Measurements from ENCODE around the gene PDE4B. TPM values are rescaled to one million over a fixed set of nuclear protein-coding genes. Genes with fewer than 3 reads are reported as not detected.

The PDE4B gene
- polyA plus RNA-seq, 4 donors = 1.1 to 5.2 (median 3.7) TPM

GRCh38 chr1:66239834-66240233 is 447.1 kb downstream of the PDE4B start:
- 81 to 90% (median 88%) methylated on average over 2 of the region's 2 CpGs for WGBS, 3 donors
- no peaks in the 10 kb centered on the region for H3K27me3 ChIP-seq (ENCODE audit: control insufficient read depth in 3 of 3, insufficient read depth in 3 of 3, low read length in 3 of 3)
- H3K4me3 ChIP-seq (ENCODE audit: low read depth in 1 of 3, low read length in 3 of 3) = no peak overlapping the region
- peaks cover 0 to 5% (median 2%) of the 10 kb centered on the region in 3 donors for H3K4me1 ChIP-seq (ENCODE audit: control insufficient read depth in 3 of 3, insufficient read depth in 2 of 3, low read depth in 1 of 3, low read length in 2 of 3)
- FAIRE-seq (no peak), DNase-seq (no peak)
- no peaks in the 10 kb centered on the region for H3K36me3 ChIP-seq (ENCODE audit: control insufficient read depth in 3 of 3, insufficient read depth in 2 of 3, low read depth in 1 of 3, low read length in 3 of 3)
- H3K27ac ChIP-seq (ENCODE audit: low read depth in 1 of 3, low read length in 2 of 3) = no peak overlapping the region
- no peaks in the 10 kb centered on the region for H3K9me3 ChIP-seq (ENCODE audit: control insufficient read depth in 2 of 2, insufficient read depth in 1 of 2, low read depth in 1 of 2, low read length in 1 of 2)

GRCh38 chr1:66240491-66241484 is 448.1 kb downstream of the PDE4B start:
- 77 to 87% (median 86%) methylated on average over 6 of the region's 6 CpGs for WGBS, 3 donors
- FAIRE-seq (no peak), DNase-seq (no peak)
- Histone ChIP-seq H3K36me3 (ENCODE audit: control insufficient read depth in 3 of 3, insufficient read depth in 2 of 3, low read depth in 1 of 3, low read length in 3 of 3) (no peaks in the 10 kb centered on the region), H3K27me3 (ENCODE audit: control insufficient read depth in 3 of 3, insufficient read depth in 3 of 3, low read length in 3 of 3) (no peaks in the 10 kb centered on the region), H3K9me3 (ENCODE audit: control insufficient read depth in 2 of 2, insufficient read depth in 1 of 2, low read depth in 1 of 2, low read length in 1 of 2) (no peaks in the 10 kb centered on the region), H3K27ac (ENCODE audit: low read depth in 1 of 3, low read length in 2 of 3) (no peak overlapping the region), H3K4me3 (ENCODE audit: low read depth in 1 of 3, low read length in 3 of 3) (no peak overlapping the region), H3K4me1 (ENCODE audit: control insufficient read depth in 3 of 3, insufficient read depth in 2 of 3, low read depth in 1 of 3, low read length in 2 of 3) (peaks cover 0 to 5% (median 2%) of the 10 kb centered on the region in 3 donors)

- H3K27ac ChIP-seq (ENCODE audit: low read depth in 1 of 3, low read length in 2 of 3) = no peak overlapping the region
- peak; percentile 82 to 85 for DNase-seq
- no peaks in the 10 kb centered on the region for H3K9me3 ChIP-seq (ENCODE audit: control insufficient read depth in 2 of 2, insufficient read depth in 1 of 2, low read depth in 1 of 2, low read length in 1 of 2)
- H3K27me3 ChIP-seq (ENCODE audit: control insufficient read depth in 3 of 3, insufficient read depth in 3 of 3, low read length in 3 of 3) = no peaks in the 10 kb centered on the region
- 36 to 41% (median 39%) methylated on average over 6 of the region's 6 CpGs for WGBS, 3 donors
- peaks cover 0 to 5% (median 2%) of the 10 kb centered on the region in 3 donors for H3K4me1 ChIP-seq (ENCODE audit: control insufficient read depth in 3 of 3, insufficient read depth in 2 of 3, low read depth in 1 of 3, low read length in 2 of 3)
- FAIRE-seq = no peak
- H3K36me3 ChIP-seq (ENCODE audit: control insufficient read depth in 3 of 3, insufficient read depth in 2 of 3, low read depth in 1 of 3, low read length in 3 of 3) = no peaks in the 10 kb centered on the region
- no peak overlapping the region for H3K4me3 ChIP-seq (ENCODE audit: low read depth in 1 of 3, low read length in 3 of 3)
These were observed 450.2 kb downstream of the PDE4B start for GRCh38 chr1:66242646-66243547.

GRCh38 chr1:66243548-66244130 is 450.9 kb downstream of the PDE4B start:
- no peaks in the 10 kb centered on the region for H3K9me3 ChIP-seq (ENCODE audit: control insufficient read depth in 2 of 2, insufficient read depth in 1 of 2, low read depth in 1 of 2, low read length in 1 of 2)
- DNase-seq = peak; percentile 14 to 58
- WGBS, 3 donors = 39 to 56% (median 47%) methylated on average over 2 of the region's 2 CpGs
- H3K4me3 ChIP-seq (ENCODE audit: low read depth in 1 of 3, low read length in 3 of 3) = no peak overlapping the region
- no peaks in the 10 kb centered on the region for H3K27me3 ChIP-seq (ENCODE audit: control insufficient read depth in 3 of 3, insufficient read depth in 3 of 3, low read length in 3 of 3)
- peaks cover 0 to 5% (median 2%) of the 10 kb centered on the region in 3 donors for H3K4me1 ChIP-seq (ENCODE audit: control insufficient read depth in 3 of 3, insufficient read depth in 2 of 3, low read depth in 1 of 3, low read length in 2 of 3)
- H3K27ac ChIP-seq (ENCODE audit: low read depth in 1 of 3, low read length in 2 of 3) = peak overlapping the region in 1 of 3 donors; percentile 8
- no peak for FAIRE-seq
- no peaks in the 10 kb centered on the region for H3K36me3 ChIP-seq (ENCODE audit: control insufficient read depth in 3 of 3, insufficient read depth in 2 of 3, low read depth in 1 of 3, low read length in 3 of 3)

- Histone ChIP-seq H3K4me1 (ENCODE audit: control insufficient read depth in 3 of 3, insufficient read depth in 2 of 3, low read depth in 1 of 3, low read length in 2 of 3) (peaks cover 0 to 5% (median 2%) of the 10 kb centered on the region in 3 donors), H3K27ac (ENCODE audit: low read depth in 1 of 3, low read length in 2 of 3) (no peak overlapping the region), H3K4me3 (ENCODE audit: low read depth in 1 of 3, low read length in 3 of 3) (no peak overlapping the region), H3K27me3 (ENCODE audit: control insufficient read depth in 3 of 3, insufficient read depth in 3 of 3, low read length in 3 of 3) (no peaks in the 10 kb centered on the region), H3K9me3 (ENCODE audit: control insufficient read depth in 2 of 2, insufficient read depth in 1 of 2, low read depth in 1 of 2, low read length in 1 of 2) (no peaks in the 10 kb centered on the region), H3K36me3 (ENCODE audit: control insufficient read depth in 3 of 3, insufficient read depth in 2 of 3, low read depth in 1 of 3, low read length in 3 of 3) (no peaks in the 10 kb centered on the region)
- FAIRE-seq (no peak), DNase-seq (no peak)
- WGBS, 3 donors = 77 to 79% (median 78%) methylated on average over 3 of the region's 3 CpGs
These were observed 451.7 kb downstream of the PDE4B start for GRCh38 chr1:66244429-66244828.

- no peak for FAIRE-seq
These were observed 453.0 kb downstream of the PDE4B start for GRCh38 chr1:66245691-66246090.

GRCh38 chr1:66246351-66247269 is 453.9 kb downstream of the PDE4B start:
- peaks cover 0 to 5% (median 2%) of the 10 kb centered on the region in 3 donors for H3K4me1 ChIP-seq (ENCODE audit: control insufficient read depth in 3 of 3, insufficient read depth in 2 of 3, low read depth in 1 of 3, low read length in 2 of 3)
- no peak for DNase-seq
- no peak overlapping the region for H3K4me3 ChIP-seq (ENCODE audit: low read depth in 1 of 3, low read length in 3 of 3)
- no peaks in the 10 kb centered on the region for H3K9me3 ChIP-seq (ENCODE audit: control insufficient read depth in 2 of 2, insufficient read depth in 1 of 2, low read depth in 1 of 2, low read length in 1 of 2)
- no peak overlapping the region for H3K27ac ChIP-seq (ENCODE audit: low read depth in 1 of 3, low read length in 2 of 3)
- FAIRE-seq = no peak
- H3K27me3 ChIP-seq (ENCODE audit: control insufficient read depth in 3 of 3, insufficient read depth in 3 of 3, low read length in 3 of 3) = no peaks in the 10 kb centered on the region
- 79 to 83% (median 82%) methylated on average over 9 of the region's 9 CpGs for WGBS, 3 donors
- no peaks in the 10 kb centered on the region for H3K36me3 ChIP-seq (ENCODE audit: control insufficient read depth in 3 of 3, insufficient read depth in 2 of 3, low read depth in 1 of 3, low read length in 3 of 3)

More at GRCh38 chr1:66245691-66246090, 453.0 kb downstream of the PDE4B start:
- WGBS, 3 donors = 34 to 64% (median 35%) methylated on average over 1 of the region's 1 CpG
- H3K27me3 ChIP-seq (ENCODE audit: control insufficient read depth in 3 of 3, insufficient read depth in 3 of 3, low read length in 3 of 3) = no peaks in the 10 kb centered on the region
- H3K36me3 ChIP-seq (ENCODE audit: control insufficient read depth in 3 of 3, insufficient read depth in 2 of 3, low read depth in 1 of 3, low read length in 3 of 3) = no peaks in the 10 kb centered on the region
- H3K4me1 ChIP-seq (ENCODE audit: control insufficient read depth in 3 of 3, insufficient read depth in 2 of 3, low read depth in 1 of 3, low read length in 2 of 3) = peaks cover 0 to 5% (median 2%) of the 10 kb centered on the region in 3 donors
- H3K9me3 ChIP-seq (ENCODE audit: control insufficient read depth in 2 of 2, insufficient read depth in 1 of 2, low read depth in 1 of 2, low read length in 1 of 2) = no peaks in the 10 kb centered on the region
- no peak for DNase-seq
- no peak overlapping the region for H3K27ac ChIP-seq (ENCODE audit: low read depth in 1 of 3, low read length in 2 of 3)
- no peak overlapping the region for H3K4me3 ChIP-seq (ENCODE audit: low read depth in 1 of 3, low read length in 3 of 3)
